Body of pancreas (tissue), 4 donors: ENCODE results near the gene ADAMTS17.

ENCODE experiments used
- CTCF ChIP-seq, 7 experiments: fragments of 450-650 bp in 4 of 7; fragments of 200-600 bp in 3 of 7; sonication (generic) in 3 of 7; IDR thresholded peaks; one replicate each; pipeline ENCODE4 v1.5.1; 2016 to 2019; ENCODE audit warnings: antibody characterized with exemption in 7 of 7
- POLR2A ChIP-seq, 3 donors: fragments of 450-650 bp; IDR thresholded peaks; one replicate each; pipeline ENCODE4 v1.6.1; 2016; ENCODE audit warnings: antibody characterized with exemption in 3 of 3, mild to moderate bottlenecking in 2 of 3

- no peak for TF ChIP-seq CTCF (IDR thresholded peaks at IDR 0.05)
- no peak for TF ChIP-seq POLR2A (IDR thresholded peaks at IDR 0.05)
These were observed 167.4 kb downstream of the ADAMTS17 start for GRCh38 chr15:100174159-100174903.
